GM23338 (cell line): ENCODE results near the gene RSPH3. TPM values are rescaled to one million over a fixed set of nuclear protein-coding genes. Genes with fewer than 3 reads are reported as not detected.
"Not testable (repeated sequence)": the region's sequence is repeated elsewhere in the genome, so short reads cannot be mapped to it uniquely, and the experiment has no call there.

Experiments used
- ATAC-seq: fragments of 200-7000 bp; cut with Tn5 transposase; 3 replicates; pipeline ENCODE4 v1.9.1; 2020
- DNase-seq: peaks from one replicate; pipeline ENCODE4 v3.0.0-alpha.2; 2015; ENCODE audit warnings: low spot score
- H2AFZ ChIP-seq: fragments of 200-600 bp; sonication (generic); 2 replicates; pipeline ENCODE4 v1.8.0; 2016; ENCODE audit warnings: antibody characterized with exemption, mild to moderate bottlenecking, moderate library complexity
- H3F3A ChIP-seq: fragments of 200-600 bp; sonication (generic); replicated peaks from 2 replicates; pipeline ENCODE4 v1.8.0; 2017; ENCODE audit warnings: antibody characterized with exemption, mixed run types, low read depth
- H3K27ac ChIP-seq: fragments of 200-600 bp; sonication (generic); 2 replicates; pipeline ENCODE4 v1.6.1; 2016; ENCODE audit warnings: low read depth
- H3K27me3 ChIP-seq: fragments of 200-600 bp; sonication (generic); 2 replicates; pipeline ENCODE4 v1.8.0; 2016; ENCODE audit warnings: mild to moderate bottlenecking, mixed run types, moderate library complexity; ENCODE audit not compliant: insufficient read depth
- H3K36me3 ChIP-seq: fragments of 200-600 bp; sonication (generic); 2 replicates; pipeline ENCODE4 v1.8.0; 2016; ENCODE audit warnings: mild to moderate bottlenecking; ENCODE audit not compliant: insufficient read depth
- H3K4me1 ChIP-seq: fragments of 200-600 bp; sonication (generic); 2 replicates; pipeline ENCODE4 v1.8.0; 2016; ENCODE audit warnings: mild to moderate bottlenecking, moderate library complexity; ENCODE audit not compliant: insufficient read depth
- H3K4me2 ChIP-seq: fragments of 200-600 bp; sonication (generic); 2 replicates; pipeline ENCODE4 v1.7.1; 2017; ENCODE audit warnings: mixed run types
- H3K4me3 ChIP-seq: fragments of 200-600 bp; sonication (generic); 2 replicates; pipeline ENCODE4 v1.6.1; 2016; ENCODE audit warnings: mixed run types
- H3K79me2 ChIP-seq: fragments of 200-600 bp; sonication (generic); replicated peaks from 2 replicates; pipeline ENCODE4 v1.8.0; 2017; ENCODE audit warnings: mild to moderate bottlenecking; ENCODE audit not compliant: insufficient read depth
- H3K9me2 ChIP-seq: fragments of 200-600 bp; sonication (generic); 2 replicates; pipeline ENCODE4 v1.8.0; 2017; ENCODE audit not compliant: insufficient read depth
- H4K20me1 ChIP-seq: fragments of 200-600 bp; sonication (generic); replicated peaks from 2 replicates; pipeline ENCODE4 v1.8.0; 2017; ENCODE audit warnings: mild to moderate bottlenecking; ENCODE audit not compliant: insufficient read depth
- H3K27ac Mint-ChIP-seq: 2 replicates; pipeline ENCODE4 v1.8.0; 2020; ENCODE audit warnings: inconsistent platforms, mild to moderate bottlenecking, moderate library complexity, mixed read lengths
- H3K27me3 Mint-ChIP-seq: 3 replicates; pipeline ENCODE4 v1.8.0; 2022; ENCODE audit warnings: low read depth, mild to moderate bottlenecking, moderate library complexity, mixed read lengths, inconsistent platforms; ENCODE audit not compliant: insufficient read depth, poor library complexity
- H3K36me3 Mint-ChIP-seq: 3 replicates; pipeline ENCODE4 v1.8.0; 2021; ENCODE audit warnings: low read depth, mild to moderate bottlenecking, inconsistent platforms, moderate library complexity, mixed read lengths
- H3K4me1 Mint-ChIP-seq: 3 replicates; pipeline ENCODE4 v1.8.0; 2020; ENCODE audit warnings: mild to moderate bottlenecking, inconsistent platforms, mixed read lengths
- H3K4me3 Mint-ChIP-seq: 3 replicates; pipeline ENCODE4 v1.8.0; 2021; ENCODE audit warnings: moderate library complexity, mild to moderate bottlenecking, inconsistent platforms, mixed read lengths
- H3K9me3 Mint-ChIP-seq: 3 replicates; pipeline ENCODE4 v1.8.0; 2020; ENCODE audit warnings: moderate library complexity, mild to moderate bottlenecking, inconsistent platforms, mixed read lengths
- CTCF ChIP-seq, 2 experiments: fragments of 200-600 bp in 1 of 2; sonication (generic) in 1 of 2; conservative IDR thresholded peaks; 2 replicates each; pipeline versions ENCODE4 v1.5.1 to v1.6.1; 2016 to 2017; ENCODE audit warnings: antibody characterized with exemption in 2 of 2, low read depth in 2 of 2, mild to moderate bottlenecking in 2 of 2, moderate library complexity in 1 of 2
- JUNB ChIP-seq: IDR thresholded peaks from one replicate; pipeline ENCODE4 v1.6.1; 2016; ENCODE audit warnings: antibody characterized with exemption; ENCODE audit not compliant: unreplicated experiment
- ZNF462 ChIP-seq: fragments of 250-450 bp; sonication (Bioruptor Pico); IDR thresholded peaks from 2 replicates; pipeline ENCODE4 v1.5.0; 2020; ENCODE audit warnings: mild to moderate bottlenecking, moderate library complexity
- polyA plus RNA-seq: library from polyadenylated mRNA; unstranded; fragments of >200 nt; fragmentation: Nextera tagmentation; extraction: Ambion mirVana; gene quantifications from 2 replicates; pipeline ENCODE4 v1.2.1, GENCODE V29; 2016
- total RNA-seq: library from RNA; depleted of rRNA; stranded (reverse); fragments of >200 nt; shearing (Covaris generic); gene quantifications from 2 replicates; pipeline ENCODE4 v1.2.3, GENCODE V29; 2014

RSPH3 gene
- total and polyA plus RNA-seq, 2 experiments from 2014 or later: 1.7 to 3.9 TPM

- no peaks in the 10 kb centered on the region for H3F3A ChIP-seq
- H3K27ac ChIP-seq: no peak overlapping the region
- no peak for TF ChIP-seq ZNF462 (CRISPR knock-in tag)
- TF ChIP-seq JUNB: no peak
- TF ChIP-seq CTCF (conservative IDR thresholded peaks at IDR 0.05; ENCODE audit: low read depth in 2 of 2): peak; percentile 44 to 59
- Mint-ChIP-seq H3K27ac (no peak overlapping the region), H3K36me3 (no peaks in the 10 kb centered on the region; the same call in 1 of the 3 replicates), H3K4me3 (no peak overlapping the region), H3K4me1 (no peaks in the 10 kb centered on the region), H3K9me3 (no peaks in the 10 kb centered on the region; the same call in 2 of the 3 replicates), H3K27me3 (no peaks in the 10 kb centered on the region)
- H3K9me2 ChIP-seq: no peaks in the 10 kb centered on the region
- no peak overlapping the region for H3K4me3 ChIP-seq
- H3K4me1 ChIP-seq: no peaks in the 10 kb centered on the region
- H3K36me3 ChIP-seq: no peaks in the 10 kb centered on the region
- ATAC-seq (peak; percentile 80), DNase-seq (peak; percentile 53)
- no peak overlapping the region for H2AFZ ChIP-seq
- H4K20me1 ChIP-seq: no peaks in the 10 kb centered on the region
- no peak overlapping the region for H3K4me2 ChIP-seq
- H3K27me3 ChIP-seq: no peaks in the 10 kb centered on the region
- H3K79me2 ChIP-seq: no peaks in the 10 kb centered on the region
These were observed 8.8 kb downstream of the RSPH3 start for GRCh38 chr6:158991017-158991723.

- H3K27ac ChIP-seq, H4K20me1 ChIP-seq, H3K4me3 Mint-ChIP-seq, H3K79me2 ChIP-seq, H3K36me3 Mint-ChIP-seq, H3K27me3 ChIP-seq, H3K36me3 ChIP-seq, H3K4me2 ChIP-seq, H3K27ac Mint-ChIP-seq, H3K9me2 ChIP-seq, H2AFZ ChIP-seq, H3K9me3 Mint-ChIP-seq, H3F3A ChIP-seq, ATAC-seq, H3K27me3 Mint-ChIP-seq, H3K4me1 ChIP-seq, H3K4me3 ChIP-seq, H3K4me1 Mint-ChIP-seq, DNase-seq: not testable (repeated sequence)
These were observed 10.3 kb downstream of the RSPH3 start for GRCh38 chr6:158989711-158990110.
